C4-2B (cell line): ENCODE data around the gene NWD2.

Experiments used
- CTCF ChIP-seq: fragments of 450-650 bp; conservative IDR thresholded peaks from 2 replicates; pipeline ENCODE4 v1.5.1; 2017; ENCODE audit warnings: mild to moderate bottlenecking
- ZFX ChIP-seq: fragments of 450-650 bp; IDR thresholded peaks from 2 replicates; pipeline ENCODE4 v1.6.1; 2017

GRCh38 chr4:37445023-37445422 lies 200.5 kb downstream of the NWD2 start:
- TF ChIP-seq CTCF (no peak), ZFX (no peak)
